Astrocyte (in vitro differentiated cells and primary cell): ENCODE results near the gene AP3M1.

Experiments used
- EZH2 ChIP-seq: IDR thresholded peaks from 2 replicates; pipeline ENCODE4 v1.6.1; 2012; ENCODE audit warnings: mild to moderate bottlenecking, low read length, inconsistent platforms; ENCODE audit not compliant: insufficient read depth
- TF ChIP-seq, protein P1 (sequence below): IDR thresholded peaks from 2 replicates; pipeline ENCODE4 v1.5.1; 2011; ENCODE audit warnings: low read depth, mild to moderate bottlenecking, inconsistent platforms, low read length, moderate library complexity; ENCODE audit not compliant: insufficient read depth

DNA sequence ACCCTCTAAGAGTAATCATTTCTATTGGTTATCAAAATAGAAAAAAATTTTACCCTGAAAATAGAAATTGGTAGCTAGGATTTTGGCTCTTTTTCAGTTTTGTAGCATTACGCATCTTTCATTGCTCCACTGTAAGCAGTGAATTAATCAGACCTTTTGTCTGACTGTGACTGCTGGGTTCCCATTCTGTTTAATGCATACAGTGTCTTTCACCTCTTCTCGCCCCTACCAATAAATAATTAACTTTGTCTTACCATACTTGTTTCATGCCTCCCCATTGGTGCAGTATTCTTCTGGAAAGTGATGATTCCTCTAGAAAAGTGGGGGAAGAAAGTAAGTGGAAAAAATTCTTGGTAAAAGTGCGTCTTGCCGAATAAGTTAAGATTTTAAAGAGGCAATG is 73.2 kb downstream of the AP3M1 start:
- TF ChIP-seq, protein P1, sequence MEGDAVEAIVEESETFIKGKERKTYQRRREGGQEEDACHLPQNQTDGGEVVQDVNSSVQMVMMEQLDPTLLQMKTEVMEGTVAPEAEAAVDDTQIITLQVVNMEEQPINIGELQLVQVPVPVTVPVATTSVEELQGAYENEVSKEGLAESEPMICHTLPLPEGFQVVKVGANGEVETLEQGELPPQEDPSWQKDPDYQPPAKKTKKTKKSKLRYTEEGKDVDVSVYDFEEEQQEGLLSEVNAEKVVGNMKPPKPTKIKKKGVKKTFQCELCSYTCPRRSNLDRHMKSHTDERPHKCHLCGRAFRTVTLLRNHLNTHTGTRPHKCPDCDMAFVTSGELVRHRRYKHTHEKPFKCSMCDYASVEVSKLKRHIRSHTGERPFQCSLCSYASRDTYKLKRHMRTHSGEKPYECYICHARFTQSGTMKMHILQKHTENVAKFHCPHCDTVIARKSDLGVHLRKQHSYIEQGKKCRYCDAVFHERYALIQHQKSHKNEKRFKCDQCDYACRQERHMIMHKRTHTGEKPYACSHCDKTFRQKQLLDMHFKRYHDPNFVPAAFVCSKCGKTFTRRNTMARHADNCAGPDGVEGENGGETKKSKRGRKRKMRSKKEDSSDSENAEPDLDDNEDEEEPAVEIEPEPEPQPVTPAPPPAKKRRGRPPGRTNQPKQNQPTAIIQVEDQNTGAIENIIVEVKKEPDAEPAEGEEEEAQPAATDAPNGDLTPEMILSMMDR: no peak
- no peak for TF ChIP-seq EZH2
